Stimulated activated naive CD8-positive, alpha-beta T cell treated with anti-CD3 and anti-CD28 coated beads, Interleukin-15, Interleukin-2, amounts not matched to agents 100 ng/mL and 50 ng/mL, for 24 hours (primary cell): Measurements from ENCODE around the gene DUSP8.

ENCODE experiments used
- H3K27ac Mint-ChIP-seq: one replicate; pipeline ENCODE4 v1.8.0; 2021; ENCODE audit warnings: mild to moderate bottlenecking, mixed read lengths
- H3K27me3 Mint-ChIP-seq: one replicate; pipeline ENCODE4 v1.8.0; 2021; ENCODE audit warnings: mixed read lengths
- H3K36me3 Mint-ChIP-seq: one replicate; pipeline ENCODE4 v1.8.0; 2021; ENCODE audit warnings: low read depth, mixed read lengths
- H3K4me1 Mint-ChIP-seq: one replicate; pipeline ENCODE4 v1.8.0; 2021; ENCODE audit warnings: low read depth, mixed read lengths
- H3K4me3 Mint-ChIP-seq: one replicate; pipeline ENCODE4 v1.8.0; 2021; ENCODE audit warnings: mild to moderate bottlenecking, mixed read lengths
- H3K9me3 Mint-ChIP-seq: one replicate; pipeline ENCODE4 v1.8.0; 2021; ENCODE audit warnings: mixed read lengths

Gene DUSP8

DNA sequence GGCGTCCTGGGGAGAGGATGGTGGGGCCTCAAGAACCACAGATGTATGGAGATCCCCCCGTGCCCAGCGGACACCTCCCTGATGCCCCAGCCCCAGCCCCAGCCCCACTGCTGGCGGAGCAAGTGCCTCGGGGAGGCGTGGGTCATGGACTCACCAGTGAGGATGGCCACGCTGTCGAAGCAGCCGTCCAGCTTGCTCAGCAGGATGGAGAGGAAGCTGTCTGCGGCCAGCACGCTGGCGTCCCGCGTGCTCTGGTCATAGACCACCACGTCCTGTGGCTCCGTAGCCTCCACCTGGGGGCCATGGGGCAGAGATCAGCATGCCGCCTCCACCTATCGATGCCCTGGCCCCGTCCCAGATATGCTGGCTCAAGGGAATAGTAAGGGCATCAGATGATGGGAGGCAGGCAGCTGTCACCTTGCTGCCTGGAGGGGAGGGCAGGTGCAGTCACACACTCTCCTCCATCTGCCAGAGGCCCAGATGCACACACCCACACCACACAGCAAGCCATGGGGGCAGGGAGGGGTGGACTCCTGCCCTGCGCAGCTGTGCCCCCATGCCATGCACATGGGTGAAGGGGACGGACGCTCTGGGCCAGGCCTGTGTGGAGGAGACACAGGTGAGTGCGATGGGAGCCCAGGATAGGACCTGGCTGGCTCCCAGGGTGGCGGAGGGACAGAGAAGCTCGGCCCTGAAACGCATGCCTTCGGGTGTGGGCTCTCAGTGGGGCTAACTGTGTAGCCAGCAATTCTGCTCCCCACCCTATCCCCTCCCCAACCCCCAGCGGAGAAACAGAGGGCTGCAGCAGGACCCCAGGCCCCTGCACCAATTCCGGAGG is 8.2 kb downstream of the DUSP8 start:
- Mint-ChIP-seq H3K4me3 (no peak overlapping the region), H3K36me3 (no peaks in the 10 kb centered on the region), H3K4me1 (no peaks in the 10 kb centered on the region), H3K27me3 (no peaks in the 10 kb centered on the region), H3K9me3 (no peaks in the 10 kb centered on the region), H3K27ac (no peak overlapping the region)

DNA sequence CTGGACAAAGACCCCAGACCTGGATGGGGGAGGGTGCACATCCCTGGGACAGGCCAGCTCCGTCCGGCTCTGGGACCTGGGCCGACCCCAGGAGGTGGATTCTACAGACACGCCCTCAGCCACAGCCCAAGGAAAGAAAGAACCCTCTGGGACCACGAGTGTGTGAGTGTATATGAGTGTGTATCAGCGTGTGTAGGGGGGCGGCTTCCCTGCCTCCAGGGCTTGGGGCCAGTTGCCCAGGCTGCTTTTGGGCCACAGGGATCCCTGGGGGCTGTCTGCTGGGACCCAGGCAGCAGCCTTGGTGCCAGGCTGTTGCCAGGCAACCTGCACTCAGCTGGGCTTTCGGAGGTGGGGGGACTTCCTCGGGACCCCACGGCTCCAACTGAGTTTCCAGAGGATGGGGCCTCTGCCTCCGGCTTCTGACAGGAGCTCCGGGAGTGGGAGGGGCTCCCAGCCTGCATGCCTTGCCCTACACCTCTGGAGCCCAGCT is 8.9 kb downstream of the DUSP8 start:
- no peaks in the 10 kb centered on the region for H3K9me3 Mint-ChIP-seq
- no peaks in the 10 kb centered on the region for H3K4me1 Mint-ChIP-seq
- H3K27me3 Mint-ChIP-seq: no peaks in the 10 kb centered on the region
- H3K27ac Mint-ChIP-seq: no peak overlapping the region
- H3K36me3 Mint-ChIP-seq: no peaks in the 10 kb centered on the region
- H3K4me3 Mint-ChIP-seq: no peak overlapping the region

DNA sequence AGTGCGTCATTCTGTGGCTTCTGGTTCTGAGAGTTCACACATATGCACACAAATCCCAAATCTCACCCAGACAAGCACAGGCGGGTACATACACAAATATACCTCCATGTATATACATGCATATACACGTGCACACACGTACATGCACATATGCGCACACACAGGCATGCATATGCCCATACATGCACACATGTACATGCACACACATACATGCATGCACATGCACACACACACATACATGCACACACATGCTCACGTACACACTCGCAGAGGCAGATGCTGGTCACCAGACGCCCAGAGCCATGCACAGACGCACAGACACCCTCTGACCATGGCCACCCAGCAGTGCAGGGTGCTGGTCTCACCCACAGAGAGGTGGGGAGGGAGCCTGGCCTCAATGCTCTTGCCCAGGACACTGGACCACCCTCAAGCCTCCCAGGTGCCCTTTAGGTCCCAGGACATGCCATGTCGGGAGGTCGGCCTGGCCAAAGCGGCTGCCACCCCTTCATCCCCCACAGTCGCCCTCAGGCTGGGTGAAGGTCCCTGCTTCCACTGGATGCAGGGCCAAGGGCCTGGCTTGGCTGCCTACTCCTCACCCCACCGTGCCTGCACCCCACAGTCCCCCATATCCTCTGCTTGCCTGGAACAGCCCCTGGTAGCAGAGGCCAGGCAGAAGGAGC is 9.5 kb downstream of the DUSP8 start:
- Mint-ChIP-seq H3K27ac (no peak overlapping the region), H3K4me1 (no peaks in the 10 kb centered on the region), H3K36me3 (no peaks in the 10 kb centered on the region), H3K9me3 (no peaks in the 10 kb centered on the region), H3K27me3 (no peaks in the 10 kb centered on the region), H3K4me3 (no peak overlapping the region)

DNA sequence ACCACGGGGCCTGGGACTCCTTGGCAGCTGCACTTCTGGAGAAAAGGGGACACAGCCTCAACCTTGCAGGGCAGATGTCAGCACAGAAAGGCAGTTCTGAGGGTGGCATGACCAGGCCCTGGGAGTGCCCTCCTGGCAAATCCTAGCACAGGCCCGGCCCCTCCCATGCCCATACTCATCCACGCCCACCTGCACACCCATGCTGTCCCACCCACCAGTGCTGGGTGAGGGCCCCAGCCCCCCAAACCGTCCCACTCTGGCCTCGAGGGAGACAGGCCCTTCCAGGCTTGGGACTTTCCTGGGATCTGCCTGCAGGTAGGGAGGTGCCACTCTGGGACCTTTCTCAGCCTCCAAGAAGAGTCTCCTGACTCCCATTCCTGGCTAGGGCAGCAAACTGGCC is 10.1 kb downstream of the DUSP8 start:
- H3K36me3 Mint-ChIP-seq: no peaks in the 10 kb centered on the region
- H3K4me3 Mint-ChIP-seq: no peak overlapping the region
- no peaks in the 10 kb centered on the region for H3K9me3 Mint-ChIP-seq
- H3K27me3 Mint-ChIP-seq: no peaks in the 10 kb centered on the region
- H3K27ac Mint-ChIP-seq: no peak overlapping the region
- no peaks in the 10 kb centered on the region for H3K4me1 Mint-ChIP-seq

DNA sequence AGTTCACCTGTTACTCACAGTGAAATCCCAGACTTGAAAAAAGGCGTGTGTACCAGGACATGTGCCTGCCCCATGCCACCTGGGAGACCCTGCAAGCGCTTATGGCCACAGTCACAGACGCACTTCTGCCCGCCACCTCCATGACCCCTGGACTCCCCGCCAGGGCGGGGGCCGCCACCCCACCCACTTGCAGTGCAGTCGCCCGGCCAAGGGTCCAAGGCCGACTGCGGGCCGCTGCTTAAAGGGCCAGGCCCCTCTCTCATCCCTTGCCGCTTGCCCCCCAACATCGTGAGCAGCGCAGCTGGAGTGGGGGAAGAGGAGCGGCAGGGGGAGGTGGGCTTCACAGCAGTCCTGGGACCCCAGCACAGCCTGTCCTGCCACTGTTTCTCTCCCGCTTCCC is 10.8 kb downstream of the DUSP8 start:
- H3K27me3 Mint-ChIP-seq: no peaks in the 10 kb centered on the region
- no peaks in the 10 kb centered on the region for H3K9me3 Mint-ChIP-seq
- no peaks in the 10 kb centered on the region for H3K4me1 Mint-ChIP-seq
- H3K27ac Mint-ChIP-seq: no peak overlapping the region
- no peaks in the 10 kb centered on the region for H3K36me3 Mint-ChIP-seq
- H3K4me3 Mint-ChIP-seq: no peak overlapping the region

DNA sequence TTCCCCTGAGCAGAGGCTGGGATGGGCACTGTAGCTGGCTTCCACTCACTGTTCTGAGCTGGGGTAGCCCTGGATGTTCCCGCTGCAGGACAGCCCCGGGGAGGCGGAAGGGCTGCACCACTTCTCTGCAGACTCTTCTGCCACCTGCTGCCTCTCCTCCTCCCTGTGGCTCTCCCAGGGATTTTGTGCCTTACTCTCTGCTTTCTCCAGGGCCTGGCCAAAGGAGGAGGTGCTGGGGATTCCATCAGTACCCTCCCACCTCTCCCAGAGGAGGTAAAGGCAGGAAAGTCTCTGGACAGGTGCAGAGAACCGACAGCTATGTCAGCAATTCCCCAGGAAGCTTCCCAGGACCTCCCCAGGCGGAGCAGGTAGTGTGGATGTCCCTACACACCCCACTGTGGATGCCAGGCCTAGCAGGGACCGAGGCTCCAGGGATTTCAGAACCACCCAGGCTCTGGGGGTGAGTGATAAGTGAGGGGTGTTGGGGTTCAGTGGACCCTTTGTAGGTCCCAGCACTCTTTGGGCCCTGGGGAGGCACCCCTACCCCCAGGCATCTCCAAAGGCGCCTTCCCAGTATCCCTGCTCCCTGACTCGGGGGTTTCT is 11.3 kb downstream of the DUSP8 start:
- Mint-ChIP-seq H3K27ac (no peak overlapping the region), H3K9me3 (no peaks in the 10 kb centered on the region), H3K36me3 (no peaks in the 10 kb centered on the region)

DNA sequence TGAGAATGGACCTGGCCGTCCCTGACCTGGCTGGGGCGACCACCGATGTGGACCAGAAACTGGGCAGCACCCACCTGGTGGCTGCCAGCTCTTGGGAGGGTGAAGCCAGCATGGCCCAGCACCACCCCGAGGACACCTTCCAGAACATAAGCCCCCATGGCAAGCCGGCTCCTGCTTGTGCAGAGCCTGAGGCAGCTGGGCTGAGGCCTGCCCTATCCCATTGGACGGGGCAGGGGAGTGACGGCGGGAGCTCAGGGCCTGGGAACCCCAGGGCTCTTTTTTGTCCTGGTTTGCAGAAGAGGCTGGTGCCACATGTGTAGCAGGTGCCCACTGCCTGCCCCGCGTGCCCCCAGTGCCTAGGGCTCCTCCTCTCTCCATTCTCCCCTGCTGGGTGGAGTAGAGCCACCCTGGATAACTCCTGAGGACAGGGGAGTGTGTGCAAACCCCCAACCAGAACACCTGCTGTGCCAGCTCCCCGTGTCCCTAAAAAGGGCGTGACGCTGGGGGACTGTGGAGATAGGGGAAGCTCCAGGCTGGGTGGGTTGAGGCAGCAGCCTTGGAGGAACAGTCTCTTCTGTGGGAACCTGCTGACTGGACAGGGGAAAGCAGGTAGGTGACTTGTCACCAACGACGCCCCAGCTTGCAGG is 11.9 kb downstream of the DUSP8 start:
- H3K9me3 Mint-ChIP-seq: no peaks in the 10 kb centered on the region
- no peaks in the 10 kb centered on the region for H3K27me3 Mint-ChIP-seq
- H3K4me3 Mint-ChIP-seq: no peak overlapping the region
- no peak overlapping the region for H3K27ac Mint-ChIP-seq
- no peaks in the 10 kb centered on the region for H3K36me3 Mint-ChIP-seq
- H3K4me1 Mint-ChIP-seq: no peaks in the 10 kb centered on the region

More for the DNA sequence above, 11.3 kb downstream of the DUSP8 start:
- Mint-ChIP-seq H3K4me1 (no peaks in the 10 kb centered on the region), H3K27me3 (no peaks in the 10 kb centered on the region), H3K4me3 (no peak overlapping the region)

DNA sequence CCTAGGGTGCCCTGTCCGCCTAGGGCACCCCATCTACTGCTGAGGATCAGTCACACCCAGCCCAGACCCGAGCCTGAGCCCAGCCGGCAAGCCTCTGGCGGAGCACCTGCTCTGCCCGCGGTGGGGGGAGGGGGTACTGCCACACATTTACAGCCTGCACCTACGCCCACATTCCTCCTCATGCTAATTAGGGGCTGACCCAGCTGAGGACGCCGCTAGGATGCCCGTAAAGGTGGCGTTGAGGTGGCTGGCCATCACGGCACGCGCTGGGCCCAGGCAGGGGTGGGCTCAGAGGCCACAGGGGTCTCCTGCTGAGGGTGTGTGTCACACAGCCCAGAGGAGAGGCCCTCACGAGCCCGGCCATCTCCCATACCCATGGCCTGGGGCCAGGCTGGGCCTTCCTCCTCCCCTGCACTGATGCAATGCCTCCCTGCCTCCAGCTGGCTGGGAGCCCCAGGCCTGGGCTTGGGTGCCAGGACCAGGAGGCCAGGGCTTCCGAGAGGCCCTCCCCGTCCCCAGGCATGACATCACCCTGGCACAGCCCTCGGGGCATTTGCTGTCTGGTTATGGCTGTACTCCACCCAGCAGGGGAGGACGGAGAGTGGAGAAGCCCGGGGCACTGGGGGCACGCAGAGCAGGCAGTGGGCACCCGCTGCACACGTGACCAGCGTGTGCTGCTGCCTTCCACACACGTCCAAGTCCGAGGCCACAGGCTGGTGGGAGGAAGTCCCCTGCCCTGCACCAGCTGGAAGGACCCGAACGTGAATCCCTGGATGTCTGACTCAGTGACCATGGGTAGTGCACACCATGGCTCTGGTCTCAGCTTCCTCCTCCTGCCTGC is 12.7 kb downstream of the DUSP8 start:
- Mint-ChIP-seq H3K27me3 (no peaks in the 10 kb centered on the region), H3K27ac (no peak overlapping the region), H3K4me3 (no peak overlapping the region), H3K4me1 (no peaks in the 10 kb centered on the region), H3K36me3 (no peaks in the 10 kb centered on the region), H3K9me3 (no peaks in the 10 kb centered on the region)

DNA sequence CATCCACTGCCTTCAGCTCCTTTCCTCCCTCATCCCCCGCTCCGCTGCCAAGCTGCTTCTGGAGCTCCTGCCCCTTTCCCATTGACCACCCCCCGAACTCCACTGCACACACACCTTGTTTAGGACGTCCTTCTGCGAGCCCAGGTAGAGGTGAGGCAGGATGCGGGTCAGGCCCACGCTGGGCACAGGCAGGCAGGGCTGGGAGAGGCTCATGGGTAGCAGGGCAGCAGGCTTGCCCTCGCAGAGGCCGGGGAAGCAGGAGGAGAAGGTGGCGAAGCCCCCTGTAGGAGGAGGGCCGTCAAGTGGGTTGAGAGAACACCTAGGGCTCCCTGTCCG is 13.3 kb downstream of the DUSP8 start:
- no peaks in the 10 kb centered on the region for H3K4me1 Mint-ChIP-seq
- H3K27me3 Mint-ChIP-seq: no peaks in the 10 kb centered on the region
- no peak overlapping the region for H3K4me3 Mint-ChIP-seq
- H3K36me3 Mint-ChIP-seq: no peaks in the 10 kb centered on the region
- no peak overlapping the region for H3K27ac Mint-ChIP-seq
- H3K9me3 Mint-ChIP-seq: no peaks in the 10 kb centered on the region

DNA sequence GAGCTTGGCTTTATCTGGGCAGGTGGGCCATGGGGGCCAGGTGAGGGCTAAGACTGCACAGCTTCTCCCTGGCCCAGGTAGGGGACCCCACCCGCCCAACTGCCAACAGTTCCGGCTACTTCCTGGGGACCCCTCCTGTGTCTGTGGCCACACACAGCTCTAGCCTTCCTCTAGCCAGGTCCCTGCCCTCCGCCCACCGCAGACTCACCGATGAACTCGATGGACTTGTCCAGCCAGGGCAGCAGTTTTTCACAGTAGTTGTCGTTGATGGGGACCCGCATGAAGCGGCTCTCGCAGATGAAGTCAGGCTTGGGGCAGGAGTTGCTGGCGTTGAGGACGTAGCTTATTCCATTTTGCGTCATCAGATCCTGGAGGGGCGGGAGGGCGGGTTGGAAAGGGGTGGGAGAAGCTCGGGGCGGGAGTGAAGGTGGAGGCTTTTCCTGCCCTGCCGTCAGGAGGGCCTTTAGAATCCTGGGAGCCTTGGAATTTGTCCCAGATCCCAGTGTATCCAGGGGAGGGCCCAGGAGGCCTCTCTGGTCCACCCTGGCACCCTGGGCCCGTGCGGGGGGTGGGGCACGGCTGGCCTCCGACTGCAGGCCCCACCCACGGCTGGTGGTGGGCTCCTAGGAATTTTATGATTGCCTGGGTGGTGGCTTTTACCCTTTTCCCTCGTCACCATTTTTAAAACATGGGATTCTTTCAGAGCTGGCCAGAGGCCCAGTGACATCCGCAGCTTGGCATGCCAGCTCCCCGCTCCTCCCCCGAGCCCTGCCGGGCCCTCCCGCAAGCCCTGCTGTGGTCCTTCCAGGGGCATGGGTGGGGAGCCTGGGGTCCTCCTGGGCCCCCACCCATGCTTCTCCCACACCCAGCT is 13.9 kb downstream of the DUSP8 start:
- H3K9me3 Mint-ChIP-seq: no peaks in the 10 kb centered on the region
- no peaks in the 10 kb centered on the region for H3K36me3 Mint-ChIP-seq
- H3K27me3 Mint-ChIP-seq: no peaks in the 10 kb centered on the region
- H3K27ac Mint-ChIP-seq: no peak overlapping the region
- H3K4me3 Mint-ChIP-seq: no peak overlapping the region
- H3K4me1 Mint-ChIP-seq: no peaks in the 10 kb centered on the region

DNA sequence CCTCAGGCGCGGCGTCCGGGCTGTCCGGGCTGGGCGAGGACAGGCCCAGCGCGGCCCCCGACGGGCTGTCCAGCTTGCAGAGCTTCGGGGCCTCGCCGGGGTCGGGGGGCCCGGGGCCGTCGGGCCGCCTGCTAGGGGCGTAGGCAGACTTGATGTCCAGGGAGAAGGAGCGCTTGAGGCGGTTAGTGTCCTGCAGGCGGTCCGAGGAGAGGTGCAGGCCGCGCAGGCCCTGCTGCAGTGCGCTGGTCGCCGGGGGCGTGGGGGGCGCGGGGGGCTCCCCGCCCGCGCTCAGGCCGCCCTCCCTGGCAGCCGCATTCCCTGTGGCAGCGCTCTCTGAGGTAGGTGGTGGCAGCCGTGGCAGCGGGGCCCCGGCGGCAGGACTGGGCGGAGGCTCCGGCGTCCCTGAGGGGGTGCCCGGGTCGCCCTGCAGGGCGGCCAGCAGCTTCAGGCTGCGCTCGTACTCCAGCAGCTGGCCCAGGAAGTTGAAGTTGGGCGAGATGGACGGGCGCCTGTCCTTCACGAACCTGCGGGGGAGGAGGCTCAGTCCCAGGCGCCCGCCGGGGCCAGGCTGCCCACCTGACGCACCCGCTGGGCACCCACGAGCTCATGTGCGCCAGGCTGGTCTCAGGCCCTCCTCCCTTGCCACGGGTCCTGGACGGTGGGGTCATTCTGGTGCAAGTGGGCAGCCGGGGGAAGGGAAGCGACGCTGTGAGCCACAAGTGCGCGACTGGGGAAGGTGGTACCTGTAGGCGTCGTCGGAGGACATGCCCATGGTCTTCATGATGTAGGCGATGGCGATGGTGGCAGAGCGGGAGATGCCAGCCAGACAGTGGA is 14.8 kb downstream of the DUSP8 start:
- Mint-ChIP-seq H3K4me3 (no peak overlapping the region), H3K4me1 (no peaks in the 10 kb centered on the region), H3K27ac (no peak overlapping the region), H3K9me3 (no peaks in the 10 kb centered on the region), H3K36me3 (no peaks in the 10 kb centered on the region), H3K27me3 (no peaks in the 10 kb centered on the region)

DNA sequence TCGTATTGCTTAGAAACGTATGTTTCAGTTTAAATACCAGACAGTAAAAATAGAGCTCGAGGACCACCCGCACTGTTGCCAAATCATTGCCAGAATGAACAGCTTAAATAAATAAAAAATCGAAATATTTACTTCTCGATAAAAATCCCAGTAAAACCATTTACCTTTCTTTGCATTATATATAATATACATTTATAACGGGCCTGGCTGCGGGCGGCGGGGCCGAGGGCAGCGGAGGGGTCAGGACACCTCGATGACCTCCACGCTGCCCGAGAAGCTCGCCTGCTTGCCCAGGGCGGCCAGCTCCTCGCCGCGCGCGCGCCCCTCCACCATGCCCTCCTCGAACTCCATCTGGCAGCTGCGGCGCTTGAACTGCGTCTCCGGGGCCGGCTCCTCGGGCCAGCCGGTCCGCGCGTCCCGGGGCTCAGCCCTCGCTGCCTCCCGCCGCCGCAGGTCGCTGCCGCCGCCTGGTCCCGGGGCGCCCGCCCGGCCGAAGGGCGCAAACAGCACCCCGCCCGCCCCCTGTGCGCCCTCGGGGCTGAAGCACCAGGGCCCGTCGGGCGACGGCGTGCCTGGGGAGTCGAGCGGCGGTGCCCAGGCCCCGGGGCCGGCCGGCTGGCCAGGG is 15.7 kb downstream of the DUSP8 start:
- H3K4me3 Mint-ChIP-seq: no peak overlapping the region
- no peaks in the 10 kb centered on the region for H3K27me3 Mint-ChIP-seq
- no peak overlapping the region for H3K27ac Mint-ChIP-seq
- no peaks in the 10 kb centered on the region for H3K4me1 Mint-ChIP-seq
- no peaks in the 10 kb centered on the region for H3K36me3 Mint-ChIP-seq
- no peaks in the 10 kb centered on the region for H3K9me3 Mint-ChIP-seq

DNA sequence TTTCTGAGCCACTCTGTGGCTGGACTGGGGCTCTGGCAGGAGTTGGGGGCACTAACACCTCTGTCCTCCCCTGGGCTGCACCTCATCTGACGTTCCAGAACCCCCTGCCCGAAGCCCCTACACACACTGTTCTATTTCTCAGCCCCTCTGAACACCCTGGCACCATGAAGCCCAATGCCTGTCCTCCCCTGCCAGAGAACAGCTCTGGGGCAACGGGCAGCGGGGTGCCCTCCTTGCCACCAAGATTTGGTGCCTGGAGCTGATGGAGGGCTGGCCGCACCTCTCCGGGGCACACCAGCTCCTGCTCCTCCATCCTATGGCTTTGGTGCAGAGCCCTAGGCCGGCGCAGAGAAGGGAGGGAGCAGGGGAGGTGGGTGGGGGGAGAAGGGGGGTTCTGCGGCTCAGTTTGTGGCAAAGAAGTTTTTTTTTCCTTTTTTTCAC is 16.3 kb downstream of the DUSP8 start:
- H3K36me3 Mint-ChIP-seq: no peaks in the 10 kb centered on the region
- no peak overlapping the region for H3K27ac Mint-ChIP-seq
- no peak overlapping the region for H3K4me3 Mint-ChIP-seq
- H3K9me3 Mint-ChIP-seq: no peaks in the 10 kb centered on the region
- no peaks in the 10 kb centered on the region for H3K27me3 Mint-ChIP-seq
- no peaks in the 10 kb centered on the region for H3K4me1 Mint-ChIP-seq
